Central memory CD8-positive, alpha-beta T cell (primary cell): ENCODE data around the gene PRAMEF18.
A peak's percentile ranks its signal among the peaks of the same experiment; 100 is the strongest.
"Not testable (repeated sequence)": the region's sequence is repeated elsewhere in the genome, so short reads cannot be mapped to it uniquely, and the experiment has no call there.

Experiments
- ATAC-seq: fragments of 150-1000 bp; cut with Tn5 transposase; replicated peaks from 2 replicates; pipeline ENCODE4 v1.10.0; 2022; ENCODE audit warnings: mild to moderate bottlenecking, moderate FRiP score, moderate number of reproducible peaks; ENCODE audit not compliant: poor library complexity, severe bottlenecking; ENCODE audit errors: extremely low read depth
- DNase-seq, 2 donors: peaks; one replicate each; pipeline ENCODE4 v3.0.0; 2021; ENCODE audit warnings: low spot score in 2 of 2
- H3K27ac Mint-ChIP-seq: one replicate; pipeline ENCODE4 v1.8.0; 2022; ENCODE audit warnings: low read depth, mild to moderate bottlenecking, moderate library complexity, mixed read lengths
- H3K27me3 Mint-ChIP-seq: one replicate; pipeline ENCODE4 v1.8.0; 2022; ENCODE audit warnings: mixed read lengths
- H3K36me3 Mint-ChIP-seq: one replicate; pipeline ENCODE4 v1.8.0; 2022; ENCODE audit warnings: mild to moderate bottlenecking, moderate library complexity, mixed read lengths; ENCODE audit not compliant: insufficient read depth
- H3K4me1 Mint-ChIP-seq: one replicate; pipeline ENCODE4 v1.8.0; 2022; ENCODE audit warnings: mixed read lengths
- H3K4me3 Mint-ChIP-seq: one replicate; pipeline ENCODE4 v1.8.0; 2022; ENCODE audit warnings: mild to moderate bottlenecking, moderate library complexity, mixed read lengths
- H3K9me3 Mint-ChIP-seq: one replicate; pipeline ENCODE4 v1.8.0; 2022; ENCODE audit warnings: mixed read lengths

Gene PRAMEF18

GRCh38 chr1:13230601-13231000 is 4.6 kb upstream of the PRAMEF18 start:
- H3K36me3 Mint-ChIP-seq, ATAC-seq: not testable (repeated sequence)

DNA sequence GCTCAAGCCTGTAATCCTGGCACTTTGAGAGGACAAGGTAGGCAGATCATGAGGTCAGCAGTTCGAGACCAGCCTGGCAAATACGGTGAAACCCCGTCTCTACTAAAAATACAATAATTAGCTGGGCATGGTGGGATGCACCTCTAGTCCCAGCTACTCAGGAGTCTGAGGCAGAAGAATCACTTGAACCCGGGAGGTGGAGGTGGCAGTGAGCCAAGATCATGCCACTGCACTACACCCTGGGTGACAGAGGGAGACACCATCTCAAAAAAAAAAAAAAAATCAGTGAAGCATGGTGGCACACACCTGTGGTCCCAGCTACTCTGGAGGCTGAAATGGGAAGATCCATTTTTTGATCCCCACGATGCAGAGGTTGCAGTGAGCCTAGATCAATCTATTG is 4.1 kb upstream of the PRAMEF18 start:
- H3K27me3 Mint-ChIP-seq: peaks cover 39% of the 10 kb centered on the region
- ATAC-seq, H3K27ac Mint-ChIP-seq, DNase-seq, H3K9me3 Mint-ChIP-seq, H3K4me3 Mint-ChIP-seq, H3K4me1 Mint-ChIP-seq, H3K36me3 Mint-ChIP-seq: not testable (repeated sequence)

More at GRCh38 chr1:13230601-13231000, 4.6 kb upstream of the PRAMEF18 start:
- not testable (repeated sequence) for H3K27ac Mint-ChIP-seq, H3K4me1 Mint-ChIP-seq, H3K4me3 Mint-ChIP-seq, H3K9me3 Mint-ChIP-seq
- H3K27me3 Mint-ChIP-seq: peaks cover 39% of the 10 kb centered on the region
- peak in 1 of 2 donors; percentile 4 for DNase-seq

- no peak overlapping the region for H3K4me3 Mint-ChIP-seq
- H3K27ac Mint-ChIP-seq: no peak overlapping the region
- peak in 1 of 2 donors; percentile 8 for DNase-seq
These were observed 2.4 kb upstream of the PRAMEF18 start for GRCh38 chr1:13228343-13228781.

DNA sequence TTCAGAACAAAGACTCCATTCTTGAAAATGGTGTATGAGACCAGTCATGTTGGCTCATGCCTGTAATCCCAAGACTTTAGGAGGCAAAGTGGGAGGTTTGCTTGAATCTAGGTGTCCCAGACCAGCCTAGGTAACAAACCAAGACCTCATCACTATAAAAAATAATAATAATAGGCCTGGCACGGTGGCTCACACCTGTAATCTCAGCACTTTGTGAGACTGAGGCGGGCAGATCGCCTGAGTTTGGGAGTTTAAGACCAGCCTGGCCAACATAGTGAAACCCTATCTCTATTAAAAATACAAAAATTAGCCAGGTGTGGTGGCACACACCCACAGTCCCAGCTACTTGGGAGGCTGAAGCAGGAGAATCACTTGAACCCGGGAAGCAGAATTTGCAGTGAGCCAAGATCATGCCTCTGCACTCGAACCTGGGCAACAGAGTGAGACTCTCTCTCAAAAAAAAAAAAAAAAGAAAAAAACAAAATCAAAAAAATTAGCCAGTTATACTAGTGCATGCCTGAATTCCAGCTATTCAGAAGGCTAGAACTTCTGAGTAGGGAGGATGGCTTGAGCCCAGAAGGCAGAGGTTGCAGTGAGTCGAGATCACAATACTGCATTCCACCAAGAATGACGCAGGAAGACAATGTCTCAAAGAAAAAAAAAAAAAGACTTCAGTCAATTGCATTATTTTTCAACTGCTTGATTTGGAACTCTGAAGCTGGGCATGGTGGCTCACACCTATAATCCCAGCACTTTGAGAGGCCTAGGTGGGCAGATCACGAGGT is 1.5 kb upstream of the PRAMEF18 start:
- not testable (repeated sequence) for H3K36me3 Mint-ChIP-seq, H3K4me1 Mint-ChIP-seq

More at GRCh38 chr1:13228343-13228781, 2.4 kb upstream of the PRAMEF18 start:
- Mint-ChIP-seq H3K27me3 (peaks cover 40% of the 10 kb centered on the region), H3K4me1 (no peaks in the 10 kb centered on the region), H3K36me3 (peaks cover 2% of the 10 kb centered on the region), H3K9me3 (no peaks in the 10 kb centered on the region)
- ATAC-seq: no peak

DNA sequence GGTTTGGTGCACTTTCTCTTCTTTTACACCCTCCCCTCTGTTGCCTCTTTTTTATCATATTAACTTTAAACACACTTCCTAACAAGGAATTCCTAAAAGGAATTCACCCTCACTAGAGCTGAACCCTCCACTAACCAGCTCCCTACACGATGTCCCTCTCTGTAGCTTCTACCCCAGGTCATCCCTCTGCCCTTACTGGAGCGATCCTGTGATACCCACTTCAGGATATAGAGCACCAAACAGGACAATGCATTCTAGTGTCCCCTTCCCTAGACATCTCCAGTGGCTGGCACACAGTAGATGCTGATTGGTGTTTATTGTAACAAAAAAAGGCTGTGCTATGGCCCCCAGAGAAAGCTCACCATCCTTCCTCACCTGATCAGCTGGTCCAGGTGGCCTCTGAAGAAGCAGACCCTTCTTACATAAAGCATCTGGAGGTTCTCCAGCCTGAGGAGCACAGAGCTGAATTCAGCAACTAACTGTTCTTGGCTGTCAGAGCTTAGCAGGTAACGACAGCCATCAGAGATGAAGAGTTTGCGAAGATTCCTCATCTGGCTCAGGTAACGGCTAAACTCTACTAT is 1.4 kb downstream of the PRAMEF18 start:
- no peak for ATAC-seq
- no peaks in the 10 kb centered on the region for H3K4me1 Mint-ChIP-seq

More for the DNA sequence above, 1.5 kb upstream of the PRAMEF18 start:
- peaks cover 34% of the 10 kb centered on the region for H3K27me3 Mint-ChIP-seq
- not testable (repeated sequence) for ATAC-seq, H3K27ac Mint-ChIP-seq, H3K9me3 Mint-ChIP-seq, H3K4me3 Mint-ChIP-seq
- peak in 1 of 2 donors; percentile 6 for DNase-seq

DNA sequence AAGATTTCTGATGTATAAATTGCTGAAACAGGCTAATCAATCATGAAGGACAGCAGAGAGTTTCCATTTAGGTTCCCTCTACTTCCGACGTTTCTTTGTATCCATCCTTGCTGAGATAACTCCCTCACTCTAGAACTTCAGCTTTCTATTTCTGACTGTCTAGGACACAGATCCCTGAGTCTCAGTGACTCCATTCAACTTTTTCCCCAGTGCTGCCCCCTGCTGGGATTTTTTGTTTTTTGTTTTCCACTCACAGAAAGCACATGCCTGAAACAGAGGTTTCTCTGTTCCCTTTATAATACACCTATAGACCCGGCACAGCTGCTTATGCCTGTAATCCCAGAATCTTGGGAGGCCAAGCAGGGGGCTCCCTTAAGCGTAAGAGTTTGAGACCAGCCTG is 3.2 kb downstream of the PRAMEF18 start:
- H3K4me1 Mint-ChIP-seq, ATAC-seq, DNase-seq, H3K36me3 Mint-ChIP-seq, H3K27ac Mint-ChIP-seq, H3K9me3 Mint-ChIP-seq, H3K4me3 Mint-ChIP-seq: not testable (repeated sequence)
- H3K27me3 Mint-ChIP-seq: peaks cover 22% of the 10 kb centered on the region

More for the DNA sequence above, 1.4 kb downstream of the PRAMEF18 start:
- peaks cover 2% of the 10 kb centered on the region for H3K36me3 Mint-ChIP-seq
- DNase-seq: peak in 1 of 2 donors; percentile 6
- no peaks in the 10 kb centered on the region for H3K9me3 Mint-ChIP-seq
- H3K27me3 Mint-ChIP-seq: peaks cover 34% of the 10 kb centered on the region
- H3K27ac Mint-ChIP-seq: no peak overlapping the region
- H3K4me3 Mint-ChIP-seq: no peak overlapping the region

GRCh38 chr1:13219203-13219602 is 6.8 kb downstream of the PRAMEF18 start:
- DNase-seq, H3K4me3 Mint-ChIP-seq, H3K27me3 Mint-ChIP-seq, H3K36me3 Mint-ChIP-seq, ATAC-seq, H3K4me1 Mint-ChIP-seq, H3K9me3 Mint-ChIP-seq, H3K27ac Mint-ChIP-seq: not testable (repeated sequence)

DNA sequence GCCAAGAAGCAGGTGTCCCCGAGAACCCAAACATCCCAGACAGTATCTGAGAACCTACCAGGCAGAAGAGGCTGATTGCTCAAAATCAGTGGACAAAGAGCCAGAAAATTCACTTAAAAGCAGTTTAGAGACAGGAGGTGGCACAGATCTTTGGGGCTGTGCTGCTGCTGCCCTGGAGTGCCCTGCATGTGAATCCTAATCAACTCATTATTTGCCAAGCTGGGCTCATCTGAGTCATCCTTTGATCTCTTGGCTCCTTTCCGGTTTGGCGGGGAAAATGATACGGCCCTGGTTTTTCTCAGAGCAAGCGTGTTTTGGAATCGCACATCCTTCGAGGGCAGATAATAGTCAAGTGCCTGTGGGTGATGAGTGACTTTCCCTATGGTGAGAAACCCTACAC is 9.3 kb downstream of the PRAMEF18 start:
- not testable (repeated sequence) for H3K27me3 Mint-ChIP-seq, ATAC-seq, DNase-seq, H3K27ac Mint-ChIP-seq, H3K9me3 Mint-ChIP-seq, H3K36me3 Mint-ChIP-seq, H3K4me1 Mint-ChIP-seq, H3K4me3 Mint-ChIP-seq

DNA sequence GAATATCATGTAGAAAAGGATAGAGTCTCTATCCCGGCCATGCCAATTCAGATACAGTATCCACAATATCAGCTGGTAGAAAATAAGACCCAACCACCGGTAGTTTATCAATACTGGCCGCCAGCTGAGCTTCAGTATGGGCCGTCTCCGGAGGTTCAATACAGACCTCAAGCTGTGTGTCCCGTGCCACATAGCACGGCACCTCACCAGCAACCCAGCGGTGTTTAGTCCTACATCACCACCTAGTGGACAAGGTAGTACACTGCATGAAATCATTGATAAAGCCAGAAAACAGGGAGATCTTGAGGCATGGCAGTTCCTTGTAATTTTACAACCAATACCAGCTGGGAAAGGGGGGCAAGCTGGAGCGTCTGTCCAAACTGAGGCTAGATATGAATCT is 17.2 kb downstream of the PRAMEF18 start:
- not testable (repeated sequence) for H3K36me3 Mint-ChIP-seq, ATAC-seq, H3K27ac Mint-ChIP-seq, DNase-seq, H3K4me3 Mint-ChIP-seq, H3K9me3 Mint-ChIP-seq, H3K4me1 Mint-ChIP-seq, H3K27me3 Mint-ChIP-seq

GRCh38 chr1:13201309-13201708 is 24.6 kb downstream of the PRAMEF18 start, which contains the start of gene PRAMEF13:
TSS of gene PRAMEF13 (minus strand) at chr1:13201409. CDS start at chr1:13199589, 1,820 bp downstream.
- not testable (repeated sequence) for H3K4me1 Mint-ChIP-seq, DNase-seq, H3K36me3 Mint-ChIP-seq, H3K4me3 Mint-ChIP-seq, H3K27ac Mint-ChIP-seq, H3K9me3 Mint-ChIP-seq, H3K27me3 Mint-ChIP-seq, ATAC-seq
